GM12878 (cell line): ENCODE measurements around the gene EPHA4. TPM values are rescaled to one million over a fixed set of nuclear protein-coding genes. Genes with fewer than 3 reads are reported as not detected.

Experiments used
- ATAC-seq: fragments of 200-7000 bp; cut with Tn5 transposase; 3 replicates; pipeline ENCODE4 v1.9.1; 2020; ENCODE audit warnings: mild to moderate bottlenecking, moderate library complexity
- BruUV-seq: library from RNA; stranded (reverse); fragments of 400-500 nt; replicated peaks from 2 replicates; lab custom pipeline; 2021; lab: Mats Ljungman, UMichigan
- CTCF ChIA-PET: fragments of 300-600 bp; sonication (Branson Sonifier 250); formaldehyde crosslinking; extraction: SDS; loops from one replicate; lab custom pipeline; 2021; ENCODE audit warnings: inconsistent platforms; lab: Yijun Ruan, JAX
- POLR2A ChIA-PET: fragments of 350-600 bp; formaldehyde crosslinking; extraction: SDS; loops from one replicate; lab custom pipeline; 2021; ENCODE audit warnings: inconsistent platforms; lab: Charles Lee
- RAD21 ChIA-PET: fragments of 300-600 bp; sonication (Branson Sonifier 250); formaldehyde crosslinking; loops from one replicate; lab custom pipeline; 2023; ENCODE audit warnings: antibody characterized with exemption; ENCODE audit not compliant: unreplicated experiment; lab: Charles Lee
- SMC1A ChIA-PET: fragments of 300-600 bp; sonication (Branson Sonifier 250); formaldehyde crosslinking; loops from one replicate; lab custom pipeline; 2023; ENCODE audit not compliant: unreplicated experiment, uncharacterized antibody; lab: Charles Lee
- DNase-seq: peaks from one replicate; pipeline ENCODE4 v3.0.0-alpha.2; 2011; ENCODE audit warnings: low read depth, low spot score
- FAIRE-seq: peaks from 3 replicates; lab custom pipeline; 2011; peaks lifted over from hg19 to GRCh38; lab: Jason Lieb, UNC
- H2AFZ ChIP-seq: 2 replicates; pipeline ENCODE4 v1.6.0; 2011; ENCODE audit warnings: low read depth, low read length, control low read depth; ENCODE audit not compliant: control insufficient read depth
- H3K27ac ChIP-seq: 2 replicates; pipeline ENCODE4 v1.5.1; 2011; ENCODE audit warnings: control low read depth; ENCODE audit not compliant: control insufficient read depth, insufficient read depth
- H3K27me3 ChIP-seq, 2 experiments: replicated peaks in 1 of 2; 2 replicates each; pipeline versions ENCODE4 v1.6.0 to v1.6.1; 2011; ENCODE audit warnings: low read length in 1 of 2; ENCODE audit not compliant: control insufficient read depth in 2 of 2, insufficient read depth in 2 of 2
- H3K36me3 ChIP-seq, 2 experiments: 2 replicates each; pipeline ENCODE4 v1.5.1; 2011; ENCODE audit warnings: low read length in 1 of 2; ENCODE audit not compliant: control insufficient read depth in 2 of 2, insufficient read depth in 2 of 2
- H3K4me1 ChIP-seq: 2 replicates; pipeline ENCODE4 v1.6.1; 2011; ENCODE audit warnings: mild to moderate bottlenecking, low read length, moderate library complexity, mixed read lengths; ENCODE audit not compliant: control insufficient read depth, insufficient read depth
- H3K4me2 ChIP-seq: 2 replicates; pipeline ENCODE4 v1.6.0; 2011; ENCODE audit warnings: control low read depth; ENCODE audit not compliant: control insufficient read depth, insufficient read depth
- H3K4me3 ChIP-seq: fragments of 200-600 bp; sonication (generic); 2 replicates; pipeline ENCODE4 v1.5.1; 2016
- H3K79me2 ChIP-seq: 2 replicates; pipeline ENCODE4 v1.6.0; 2011; ENCODE audit warnings: low read length; ENCODE audit not compliant: control insufficient read depth, insufficient read depth
- H3K9ac ChIP-seq: 2 replicates; pipeline ENCODE4 v1.8.0; 2011; ENCODE audit warnings: low read length, control low read depth, mixed read lengths; ENCODE audit not compliant: control insufficient read depth, insufficient read depth
- H3K9me3 ChIP-seq: replicated peaks from 3 replicates; pipeline ENCODE4 v1.5.1; 2011; ENCODE audit warnings: mild to moderate bottlenecking, low read length; ENCODE audit not compliant: control insufficient read depth, insufficient read depth
- H4K20me1 ChIP-seq: 2 replicates; pipeline ENCODE4 v1.6.0; 2011; ENCODE audit not compliant: control insufficient read depth, insufficient read depth
- CEBPB ChIP-seq, 2 experiments: fragments of 150-350 bp in 1 of 2; IDR thresholded peaks; 2 replicates each; pipeline ENCODE4 v1.6.1; 2012 to 2014; ENCODE audit warnings: low read depth in 2 of 2, low read length in 2 of 2, borderline replicate concordance in 1 of 2, inconsistent platforms in 1 of 2
- CHD1 ChIP-seq: IDR thresholded peaks from 2 replicates; pipeline ENCODE4 v1.6.1; 2012; ENCODE audit warnings: low read depth, low read length, improper control_type of control experiment
- IKZF2 ChIP-seq, 2 experiments: fragments of 450-650 bp; IDR thresholded peaks; 2 replicates each; pipeline ENCODE4 v1.6.1; 2017; ENCODE audit warnings: mild to moderate bottlenecking in 2 of 2, moderate library complexity in 2 of 2
- MTA2 ChIP-seq: fragments of 450-650 bp; IDR thresholded peaks from 2 replicates; pipeline ENCODE4 v1.6.1; 2016; ENCODE audit warnings: low read depth, mild to moderate bottlenecking, moderate library complexity
- SP1 ChIP-seq: IDR thresholded peaks from one replicate; pipeline ENCODE4 v1.6.1; 2011; ENCODE audit warnings: low read depth, low read length
- STAT3 ChIP-seq: IDR thresholded peaks from 2 replicates; pipeline ENCODE4 v1.6.1; 2011; ENCODE audit warnings: low read depth, low read length, improper control_type of control experiment
- TCF12 ChIP-seq: IDR thresholded peaks from 2 replicates; pipeline ENCODE4 v1.6.1; 2011; ENCODE audit warnings: low read depth, mild to moderate bottlenecking, low read length
- WGBS: methylation state at CpG from one replicate; pipeline ENCODE4 v1.1.6; 2016; ENCODE audit warnings: low lambda C conversion rate; ENCODE audit not compliant: insufficient replicate concordance, insufficient coverage; ENCODE audit errors: missing lambda C conversion rate; 5-methylcytosine and 5-hydroxymethylcytosine counted together
- in situ Hi-C: fragments of 300-500 bp; cut with MboI; formaldehyde crosslinking; loops from 9 replicates; pipeline ENCODE4 v1.14.3; 2018; ENCODE audit warnings: mixed read lengths
- intact Hi-C: fragments of 100-400 bp; cut with micrococcal nuclease; formaldehyde crosslinking; loops from one replicate; pipeline ENCODE4 v1.14.2; 2022; ENCODE audit not compliant: unreplicated experiment
- polyA plus RNA-seq, 11 experiments: library from polyadenylated mRNA; depleted of rRNA in 4 of 11; unstranded in 6 of 11; stranded (reverse) in 5 of 11; fragments of >200 nt; fragmentation: Nextera tagmentation in 4 of 11; fragmentation: Illumina TruSeq in 1 of 11; extraction: Ambion mirVana in 4 of 11; extraction: Trizol in 1 of 11; gene quantifications; 1 replicate in 1 of 11; 2 replicates in 10 of 11; pipeline versions ENCODE4 v1.2.1 to v1.2.3, GENCODE V29; 2011 to 2016; ENCODE audit warnings: inconsistent platforms in 2 of 11, missing spikeins in 2 of 11, low read depth in 1 of 11
- total RNA-seq, 4 experiments: library from RNA; depleted of rRNA in 3 of 4; stranded (reverse); fragments of >200 nt in 3 of 4; fragmentation: Illumina TruSeq in 1 of 4; extraction: Trizol in 1 of 4; gene quantifications; 2 replicates each; pipeline versions ENCODE4 v1.2.1 to v1.2.3, GENCODE V29; 2013 to 2021
- TF ChIP-seq, protein P1 (sequence below): fragments of 450-650 bp; IDR thresholded peaks from 2 replicates; pipeline ENCODE4 v1.6.1; 2017; ENCODE audit warnings: antibody characterized with exemption, mild to moderate bottlenecking, moderate library complexity
- TF ChIP-seq, protein P2 (sequence below): IDR thresholded peaks from 2 replicates; pipeline ENCODE4 v1.6.1; 2012; ENCODE audit warnings: low read depth, low read length, improper control_type of control experiment

Gene EPHA4
- total and polyA plus RNA-seq, 10 of the 15 experiments (the other 5 are each of a cell fraction or from before 2014, with no cell fraction given), result 0.06 to 1.5 (median 0.33) TPM; not detected in 1

DNA sequence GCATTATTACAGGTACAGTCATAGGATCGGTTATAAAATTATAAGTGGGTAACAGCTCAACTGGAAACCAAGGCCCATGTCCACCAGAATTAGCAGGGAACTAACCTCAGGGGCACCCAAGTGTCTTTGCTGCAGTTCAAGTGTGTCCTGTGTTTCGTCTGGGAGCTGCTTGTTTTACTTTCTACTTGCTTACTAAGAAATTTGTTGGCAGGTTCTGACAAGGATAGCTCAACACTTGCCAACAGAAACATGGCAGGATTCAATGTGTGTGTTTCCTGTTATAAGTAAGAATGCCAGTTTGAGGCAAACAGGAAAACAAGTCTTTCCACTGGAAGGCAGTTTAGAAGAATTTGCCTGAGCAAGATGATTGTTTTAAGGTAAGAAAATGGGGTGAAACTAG is 104.5 kb downstream of the EPHA4 start:
- Histone ChIP-seq H3K4me3 (no peak overlapping the region), H4K20me1 (no peaks in the 10 kb centered on the region), H3K36me3 (no peaks in the 10 kb centered on the region), H3K4me1 (peaks cover 5% of the 10 kb centered on the region; the same call in 1 of the 2 replicates), H3K9me3 (no peaks in the 10 kb centered on the region), H3K27me3 (no peaks in the 10 kb centered on the region; a peak in 1 of 4 replicates), H3K79me2 (no peaks in the 10 kb centered on the region), H3K27ac (no peak overlapping the region), H2AFZ (no peak overlapping the region), H3K9ac (no peak overlapping the region), H3K4me2 (no peak overlapping the region)
- CTCF ChIA-PET, result no interaction called here
- in situ Hi-C loops (no loop called here), intact Hi-C loops (no loop called here)
- RAD21 ChIA-PET, result no interaction called here
- no peak for FAIRE-seq
- ATAC-seq, result no peak
- TF ChIP-seq, protein P1, sequence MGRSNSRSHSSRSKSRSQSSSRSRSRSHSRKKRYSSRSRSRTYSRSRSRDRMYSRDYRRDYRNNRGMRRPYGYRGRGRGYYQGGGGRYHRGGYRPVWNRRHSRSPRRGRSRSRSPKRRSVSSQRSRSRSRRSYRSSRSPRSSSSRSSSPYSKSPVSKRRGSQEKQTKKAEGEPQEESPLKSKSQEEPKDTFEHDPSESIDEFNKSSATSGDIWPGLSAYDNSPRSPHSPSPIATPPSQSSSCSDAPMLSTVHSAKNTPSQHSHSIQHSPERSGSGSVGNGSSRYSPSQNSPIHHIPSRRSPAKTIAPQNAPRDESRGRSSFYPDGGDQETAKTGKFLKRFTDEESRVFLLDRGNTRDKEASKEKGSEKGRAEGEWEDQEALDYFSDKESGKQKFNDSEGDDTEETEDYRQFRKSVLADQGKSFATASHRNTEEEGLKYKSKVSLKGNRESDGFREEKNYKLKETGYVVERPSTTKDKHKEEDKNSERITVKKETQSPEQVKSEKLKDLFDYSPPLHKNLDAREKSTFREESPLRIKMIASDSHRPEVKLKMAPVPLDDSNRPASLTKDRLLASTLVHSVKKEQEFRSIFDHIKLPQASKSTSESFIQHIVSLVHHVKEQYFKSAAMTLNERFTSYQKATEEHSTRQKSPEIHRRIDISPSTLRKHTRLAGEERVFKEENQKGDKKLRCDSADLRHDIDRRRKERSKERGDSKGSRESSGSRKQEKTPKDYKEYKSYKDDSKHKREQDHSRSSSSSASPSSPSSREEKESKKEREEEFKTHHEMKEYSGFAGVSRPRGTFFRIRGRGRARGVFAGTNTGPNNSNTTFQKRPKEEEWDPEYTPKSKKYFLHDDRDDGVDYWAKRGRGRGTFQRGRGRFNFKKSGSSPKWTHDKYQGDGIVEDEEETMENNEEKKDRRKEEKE, result no peak
- TF ChIP-seq CEBPB (IDR thresholded peaks at IDR 0.05; ENCODE audit: borderline replicate concordance in 1 of 2, low read depth in 2 of 2, low read length in 2 of 2), result no peak
- no peak for TF ChIP-seq IKZF2 (IDR thresholded peaks at IDR 0.05)
- no peak for TF ChIP-seq MTA2
- TF ChIP-seq, protein P2, sequence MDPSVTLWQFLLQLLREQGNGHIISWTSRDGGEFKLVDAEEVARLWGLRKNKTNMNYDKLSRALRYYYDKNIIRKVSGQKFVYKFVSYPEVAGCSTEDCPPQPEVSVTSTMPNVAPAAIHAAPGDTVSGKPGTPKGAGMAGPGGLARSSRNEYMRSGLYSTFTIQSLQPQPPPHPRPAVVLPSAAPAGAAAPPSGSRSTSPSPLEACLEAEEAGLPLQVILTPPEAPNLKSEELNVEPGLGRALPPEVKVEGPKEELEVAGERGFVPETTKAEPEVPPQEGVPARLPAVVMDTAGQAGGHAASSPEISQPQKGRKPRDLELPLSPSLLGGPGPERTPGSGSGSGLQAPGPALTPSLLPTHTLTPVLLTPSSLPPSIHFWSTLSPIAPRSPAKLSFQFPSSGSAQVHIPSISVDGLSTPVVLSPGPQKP, result no peak
- no peak for TF ChIP-seq CHD1
- no peak for TF ChIP-seq SP1
- TF ChIP-seq STAT3, result no peak
- no peak for TF ChIP-seq TCF12
- no peak for DNase-seq
- SMC1A ChIA-PET, result interaction anchor here (0.8 kb wide), 1 partner anchor 105 kb away, joined by 3 read pairs; the partner anchor contains the start of gene EPHA4
- POLR2A ChIA-PET, result no interaction called here
- whole genome bisulfite sequencing, result 2% methylated on average over 2 of the region's 2 CpGs
- BruUV-seq, result no TSS peak
